BE2C (cell line): ENCODE results near the gene MIS12.

Source experiments
- DNase-seq: peaks from one replicate; pipeline ENCODE4 v3.0.0-alpha.2; 2020
- H3K27me3 ChIP-seq: fragments of 250-450 bp; sonication (Bioruptor Pico); 2 replicates; pipeline ENCODE4 v1.5.1; 2020; ENCODE audit warnings: mild to moderate bottlenecking
- H3K36me3 ChIP-seq: fragments of 250-450 bp; sonication (Bioruptor Pico); 2 replicates; pipeline ENCODE4 v1.5.1; 2020; ENCODE audit warnings: mild to moderate bottlenecking
- H3K4me1 ChIP-seq: fragments of 250-450 bp; sonication (Bioruptor Pico); 2 replicates; pipeline ENCODE4 v1.5.1; 2020
- H3K4me3 ChIP-seq: 2 replicates; pipeline ENCODE4 v1.5.1; 2011; ENCODE audit warnings: low read depth, low read length
- H3K9me3 ChIP-seq: fragments of 250-450 bp; sonication (Bioruptor Pico); 2 replicates; pipeline ENCODE4 v1.5.1; 2020
- CTCF ChIP-seq: IDR thresholded peaks from 2 replicates; pipeline ENCODE4 v1.5.1; 2012; ENCODE audit warnings: mild to moderate bottlenecking, low read depth, low read length

Gene MIS12

GRCh38 chr17:5527601-5528250 lies 41.4 kb downstream of the MIS12 start:
- Histone ChIP-seq H3K9me3 (no peaks in the 10 kb centered on the region), H3K36me3 (no peaks in the 10 kb centered on the region), H3K4me1 (peaks cover 11% of the 10 kb centered on the region), H3K27me3 (no peaks in the 10 kb centered on the region), H3K4me3 (no peak overlapping the region)
- no peak for TF ChIP-seq CTCF
- no peak for DNase-seq

- no peak for TF ChIP-seq CTCF
- Histone ChIP-seq H3K4me1 (peaks cover 11% of the 10 kb centered on the region), H3K36me3 (no peaks in the 10 kb centered on the region), H3K27me3 (no peaks in the 10 kb centered on the region), H3K4me3 (no peak overlapping the region), H3K9me3 (no peaks in the 10 kb centered on the region)
- DNase-seq = no peak
These were observed 44.1 kb downstream of the MIS12 start for GRCh38 chr17:5530265-5531084.

- DNase-seq = no peak
- Histone ChIP-seq H3K4me3 (no peak overlapping the region), H3K4me1 (peaks cover 11% of the 10 kb centered on the region), H3K27me3 (no peaks in the 10 kb centered on the region), H3K36me3 (no peaks in the 10 kb centered on the region), H3K9me3 (no peaks in the 10 kb centered on the region)
- no peak for TF ChIP-seq CTCF
These were observed 44.7 kb downstream of the MIS12 start for GRCh38 chr17:5531085-5531418.

GRCh38 chr17:5532581-5532980 lies 46.2 kb downstream of the MIS12 start:
- Histone ChIP-seq H3K27me3 (no peaks in the 10 kb centered on the region), H3K4me1 (peaks cover 3% of the 10 kb centered on the region; the same call in 1 of the 2 replicates), H3K36me3 (no peaks in the 10 kb centered on the region), H3K4me3 (no peak overlapping the region), H3K9me3 (no peaks in the 10 kb centered on the region)
- DNase-seq = no peak
- no peak for TF ChIP-seq CTCF

GRCh38 chr17:5533486-5534315 lies 47.3 kb downstream of the MIS12 start:
- TF ChIP-seq CTCF = no peak
- H3K36me3 ChIP-seq = no peaks in the 10 kb centered on the region
- DNase-seq = no peak

More at GRCh38 chr17:5533486-5534315, 47.3 kb downstream of the MIS12 start:
- Histone ChIP-seq H3K4me1 (no peaks in the 10 kb centered on the region), H3K4me3 (no peak overlapping the region), H3K9me3 (no peaks in the 10 kb centered on the region), H3K27me3 (no peaks in the 10 kb centered on the region)
